Renal pelvis (tissue), 4 donors: ENCODE measurements around the gene FAM193A. TPM values are rescaled to one million over a fixed set of nuclear protein-coding genes. Genes with fewer than 3 reads are reported as not detected.
"Not testable (repeated sequence)": the region's sequence is repeated elsewhere in the genome, so short reads cannot be mapped to it uniquely, and the experiment has no call there.

Experiments used
- DNase-seq: peaks from one replicate; pipeline ENCODE4 v3.0.0-alpha.2; 2013
- polyA plus RNA-seq, 3 donors: library from polyadenylated mRNA; unstranded; fragments of 120-200 nt; gene quantifications; one replicate each; pipeline ENCODE4 v1.2.1, GENCODE V29; 2013; ENCODE audit not compliant: insufficient read length in 3 of 3

Gene FAM193A
- polyA plus RNA-seq, 3 donors = 28.7 to 30.5 (median 28.9) TPM

DNA sequence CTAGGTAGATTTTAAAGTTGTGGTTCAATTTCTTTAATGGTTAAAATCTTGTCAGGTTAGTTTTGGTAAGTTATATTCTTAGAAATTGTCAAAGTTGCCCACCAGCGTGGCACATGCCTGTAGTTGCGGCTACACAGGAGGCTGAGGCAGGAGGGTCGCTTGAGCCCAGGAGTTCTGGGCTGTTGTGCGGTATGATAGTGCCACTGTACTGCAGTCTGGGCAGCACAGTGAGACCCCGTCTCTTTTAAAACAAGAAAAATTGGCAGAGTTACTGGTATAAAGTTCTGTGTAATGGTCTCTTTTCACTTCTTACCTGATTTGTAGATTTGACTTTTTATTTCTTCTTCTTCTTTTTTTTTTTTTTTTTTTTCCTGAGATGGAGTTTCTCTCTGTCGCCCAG is 64.4 kb downstream of the FAM193A start:
- DNase-seq = no peak

DNA sequence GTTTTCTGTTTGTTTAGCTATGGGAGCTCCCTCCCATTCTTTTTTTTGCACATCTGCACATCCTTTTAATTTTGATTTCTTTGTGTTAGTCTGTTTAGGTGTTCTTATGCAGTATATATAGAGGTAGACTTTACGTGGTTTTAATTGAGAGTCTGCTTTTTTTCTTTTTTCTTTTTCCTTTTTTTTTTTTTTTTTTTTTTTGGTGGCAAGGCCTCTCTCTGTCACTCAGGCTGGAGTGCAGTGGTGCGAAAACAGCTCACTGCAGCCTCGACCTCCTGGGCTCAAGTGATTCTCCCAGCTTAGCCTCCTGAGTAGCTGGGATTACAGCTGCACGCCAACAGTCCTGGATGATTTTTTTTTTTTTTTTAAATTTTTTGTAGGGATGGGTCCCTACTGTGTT is 68.2 kb downstream of the FAM193A start:
- no peak for DNase-seq

DNA sequence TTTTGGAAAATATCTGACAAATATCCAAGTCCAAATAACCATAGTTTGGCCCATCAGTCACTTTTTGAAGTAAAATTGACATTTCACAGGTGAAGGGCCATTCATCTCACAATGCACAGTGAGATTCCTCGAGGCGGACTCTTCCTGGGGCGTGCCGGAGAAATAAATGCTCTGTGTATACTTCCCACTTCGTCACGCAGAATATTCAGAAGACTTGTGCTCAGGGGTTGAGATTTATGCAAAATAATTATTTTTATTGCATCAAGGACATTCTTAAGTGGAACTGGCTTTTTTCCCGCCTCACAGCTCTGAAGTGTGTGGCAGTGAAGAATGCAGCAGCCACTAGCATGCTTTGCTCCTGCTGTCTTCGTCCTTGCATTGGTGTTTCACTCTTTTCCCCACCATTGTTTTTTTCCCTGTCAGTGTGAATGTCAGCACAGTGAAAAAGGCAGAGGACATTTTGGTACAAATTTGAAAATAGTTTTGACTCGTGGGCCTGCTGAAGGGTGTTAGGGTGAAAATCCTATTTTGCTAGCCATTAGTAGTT is 70.6 kb downstream of the FAM193A start:
- no peak for DNase-seq

DNA sequence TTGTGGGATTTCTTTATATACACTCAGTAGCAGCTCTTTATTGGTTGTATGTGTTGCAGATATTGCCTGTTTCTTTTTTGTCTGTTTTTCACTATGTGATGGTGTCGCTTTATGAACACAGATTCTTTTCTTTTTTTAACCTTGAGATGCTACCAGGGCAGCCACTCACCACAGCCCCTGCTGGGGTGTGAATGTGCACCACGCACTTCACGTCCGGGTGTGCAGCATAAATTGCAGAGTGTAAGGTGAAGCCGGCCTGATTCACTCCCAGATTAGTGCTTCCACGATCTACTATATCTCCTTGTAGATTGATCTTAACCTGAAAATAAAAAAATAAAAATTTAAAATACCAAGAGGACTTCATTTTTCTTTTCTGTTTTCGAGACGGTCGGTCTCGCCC is 71.4 kb downstream of the FAM193A start:
- no peak for DNase-seq

DNA sequence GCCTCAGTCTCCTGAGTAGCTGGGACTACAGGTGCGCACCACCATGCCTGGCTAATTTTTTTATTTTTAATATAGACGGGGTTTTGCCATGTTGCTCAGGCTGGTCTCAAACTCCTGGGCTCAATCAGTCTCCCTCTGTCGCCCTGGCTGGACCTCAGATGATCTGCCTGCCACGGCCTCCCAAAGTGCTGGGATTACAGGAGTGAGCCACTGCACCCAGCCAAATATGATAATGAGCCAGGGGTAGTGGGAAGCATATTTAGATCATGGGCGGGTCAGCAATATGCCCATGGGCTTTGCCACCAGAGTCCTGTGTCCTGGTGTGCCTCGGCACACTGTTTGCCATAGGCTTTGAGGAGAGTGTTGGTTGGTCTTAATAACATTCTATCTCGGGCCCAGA is 71.8 kb downstream of the FAM193A start:
- no peak for DNase-seq

DNA sequence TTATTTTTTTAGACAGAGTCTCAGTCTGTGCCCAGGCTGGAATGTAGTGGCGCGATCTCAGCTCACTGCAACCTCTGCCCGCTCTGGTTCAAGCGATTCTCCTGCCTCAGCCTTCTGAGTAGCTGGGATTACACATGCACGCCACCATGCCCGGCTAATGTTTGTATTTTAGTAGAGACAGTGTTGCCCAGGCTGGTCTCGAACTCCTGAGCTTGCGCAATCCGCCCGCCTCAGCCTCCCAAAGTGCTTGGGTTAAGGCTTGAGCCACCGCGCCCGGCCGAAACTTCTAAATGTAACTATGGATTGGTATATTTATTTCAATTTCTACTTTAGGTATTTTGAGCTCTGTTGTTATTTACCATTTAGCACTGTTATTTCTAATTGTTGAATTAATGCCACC is 79.4 kb downstream of the FAM193A start:
- DNase-seq = no peak

DNA sequence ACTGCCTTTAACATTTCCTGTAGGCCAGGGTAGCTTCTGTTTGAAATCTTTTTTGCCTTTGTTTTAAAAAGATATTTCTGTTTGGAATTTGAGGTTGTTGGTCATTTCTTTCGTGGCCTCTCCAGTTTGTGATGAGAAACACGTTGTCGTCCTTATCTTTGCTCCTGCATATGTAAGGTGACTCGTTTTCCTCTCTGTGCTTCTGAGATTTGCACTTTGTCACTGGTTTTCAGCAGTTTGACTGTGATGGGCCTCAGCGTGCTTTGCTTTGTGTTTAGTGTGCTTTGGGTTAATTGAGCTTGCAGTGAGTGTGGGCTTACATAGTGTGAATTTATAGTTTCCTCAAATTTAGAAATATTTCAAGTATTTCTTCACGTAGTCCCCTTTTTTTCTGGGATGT is 81.5 kb downstream of the FAM193A start:
- DNase-seq = no peak

DNA sequence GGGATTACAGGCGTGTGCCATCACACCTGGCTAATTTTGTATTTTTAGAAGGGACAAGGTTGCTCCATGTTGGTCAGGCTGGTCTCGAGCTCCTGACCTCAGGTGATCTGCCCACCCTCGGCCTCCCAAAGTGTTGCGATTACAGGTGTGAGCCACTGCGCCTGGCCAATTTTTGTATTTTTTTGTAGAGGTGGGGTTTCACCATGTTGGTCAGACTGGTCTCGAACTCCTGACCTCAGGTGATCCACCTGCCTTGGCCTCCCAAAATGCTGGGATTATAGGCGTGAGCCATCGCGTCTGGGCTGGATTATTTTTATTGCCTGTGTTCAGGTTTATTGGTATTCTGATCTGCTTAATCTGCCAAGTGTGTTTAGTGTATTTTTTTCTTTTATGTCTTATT is 82.3 kb downstream of the FAM193A start:
- DNase-seq = not testable (repeated sequence)

DNA sequence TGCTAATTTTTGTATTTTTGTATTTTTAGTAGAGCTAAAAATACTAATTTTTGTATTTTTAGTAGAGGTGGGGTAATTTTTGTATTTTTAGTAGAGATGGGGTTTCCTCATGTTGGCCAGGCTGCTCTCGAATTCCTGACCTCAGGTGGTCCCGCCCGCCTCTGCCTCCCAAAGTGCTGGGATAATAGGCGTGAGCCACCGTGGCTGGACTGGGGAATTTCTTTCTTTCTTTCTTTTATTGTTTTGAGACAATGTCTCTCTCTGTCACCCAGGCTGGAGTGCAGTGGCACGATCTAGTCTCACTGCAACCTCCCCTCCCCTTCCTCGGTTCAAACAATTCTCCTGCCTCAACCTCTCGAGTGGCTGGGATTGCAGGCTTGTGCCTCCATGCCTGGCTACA is 83.0 kb downstream of the FAM193A start:
- DNase-seq = no peak

DNA sequence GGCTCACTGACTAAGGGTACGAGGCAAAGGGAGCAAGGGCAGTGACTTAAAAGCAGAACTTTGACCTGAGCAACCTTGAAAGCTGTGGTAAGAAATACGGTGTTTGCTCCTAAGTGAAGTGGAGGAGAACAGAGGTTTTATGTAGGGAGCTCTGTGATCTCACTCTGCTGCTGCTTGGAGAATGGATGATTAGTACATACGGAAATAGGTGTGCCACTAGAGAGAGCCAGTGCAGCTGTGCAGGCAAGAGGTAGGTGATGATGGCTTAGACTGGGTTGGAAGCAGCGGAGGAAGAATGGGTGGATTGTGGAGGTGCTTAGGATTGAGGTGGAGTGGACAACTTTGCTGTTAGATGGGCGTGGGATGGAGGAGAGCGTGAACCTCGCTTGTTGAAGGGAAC is 85.0 kb downstream of the FAM193A start:
- DNase-seq = no peak

DNA sequence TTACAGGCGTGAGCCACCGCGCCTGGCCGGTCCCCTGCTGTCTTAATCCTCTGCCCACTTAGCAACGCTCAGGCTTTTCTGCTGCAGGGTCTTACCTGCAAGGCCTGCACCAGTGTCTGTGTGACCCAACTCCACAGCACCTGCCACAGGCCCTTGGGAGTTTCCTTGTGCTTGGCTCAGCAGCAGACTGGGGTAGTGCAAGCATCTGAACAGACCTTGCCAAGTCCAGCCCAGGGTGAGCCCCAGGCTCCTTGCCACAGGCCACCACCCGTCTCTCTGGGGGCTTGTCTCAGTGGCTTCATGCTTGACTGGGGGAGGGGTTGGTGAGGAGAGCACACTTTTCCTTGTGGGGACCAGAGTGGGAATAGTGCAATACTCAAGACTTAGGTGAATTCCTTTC is 87.0 kb downstream of the FAM193A start:
- no peak for DNase-seq

DNA sequence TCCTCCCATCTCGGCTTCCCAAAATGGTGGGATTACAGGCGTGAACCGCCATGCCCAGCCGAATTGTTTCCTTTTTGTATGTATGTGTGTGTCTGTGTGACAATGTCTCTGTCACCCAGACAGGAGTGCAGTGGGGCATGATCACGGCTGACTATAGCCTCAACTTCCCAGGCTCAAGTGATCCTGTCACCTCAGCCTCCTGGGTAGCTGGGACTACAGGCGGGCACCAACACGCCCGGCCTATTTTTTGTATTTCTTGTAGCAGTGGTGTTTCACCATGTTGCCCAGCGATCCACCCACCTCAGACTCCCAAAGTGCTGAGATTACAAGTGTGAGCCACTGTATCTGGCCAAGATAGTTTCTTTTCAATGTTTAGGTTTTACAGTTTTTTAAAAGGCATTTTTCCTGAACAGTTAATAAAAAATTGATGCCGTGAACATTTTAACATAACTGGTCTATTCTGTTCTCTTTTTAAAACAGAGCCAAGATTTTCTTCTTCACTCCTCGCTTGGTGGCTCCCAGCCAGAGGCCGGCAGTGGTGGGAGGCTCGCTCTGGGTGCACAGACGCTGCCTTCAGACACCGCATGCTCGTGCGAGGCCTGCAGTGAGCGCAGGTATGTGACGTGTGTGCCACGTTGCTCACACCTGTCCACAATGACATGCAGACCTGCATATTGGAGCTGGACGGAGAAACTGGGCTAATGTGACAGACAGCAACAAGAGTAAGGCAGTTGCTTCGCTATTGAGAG is 88.5 kb downstream of the FAM193A start:
- DNase-seq = no peak

DNA sequence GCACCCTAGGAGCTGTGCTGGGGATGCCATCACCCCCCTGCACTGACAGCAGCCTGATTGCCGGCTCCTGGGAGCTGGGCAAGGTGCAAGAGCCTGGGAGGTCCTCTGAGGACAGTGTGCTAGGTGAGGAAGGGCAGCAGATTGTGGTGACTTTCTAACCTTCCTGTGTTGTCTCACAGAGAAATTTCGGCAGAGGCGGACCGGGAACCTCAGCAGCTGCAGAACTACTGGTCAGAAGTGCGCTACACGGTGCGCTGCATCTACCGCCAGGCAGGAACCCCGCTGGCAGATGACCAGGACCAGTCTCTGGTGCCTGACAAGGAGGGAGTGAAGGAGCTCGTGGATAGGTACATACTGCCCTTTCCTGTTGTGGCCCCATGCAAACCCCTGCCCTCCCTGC is 89.8 kb downstream of the FAM193A start:
- no peak for DNase-seq

DNA sequence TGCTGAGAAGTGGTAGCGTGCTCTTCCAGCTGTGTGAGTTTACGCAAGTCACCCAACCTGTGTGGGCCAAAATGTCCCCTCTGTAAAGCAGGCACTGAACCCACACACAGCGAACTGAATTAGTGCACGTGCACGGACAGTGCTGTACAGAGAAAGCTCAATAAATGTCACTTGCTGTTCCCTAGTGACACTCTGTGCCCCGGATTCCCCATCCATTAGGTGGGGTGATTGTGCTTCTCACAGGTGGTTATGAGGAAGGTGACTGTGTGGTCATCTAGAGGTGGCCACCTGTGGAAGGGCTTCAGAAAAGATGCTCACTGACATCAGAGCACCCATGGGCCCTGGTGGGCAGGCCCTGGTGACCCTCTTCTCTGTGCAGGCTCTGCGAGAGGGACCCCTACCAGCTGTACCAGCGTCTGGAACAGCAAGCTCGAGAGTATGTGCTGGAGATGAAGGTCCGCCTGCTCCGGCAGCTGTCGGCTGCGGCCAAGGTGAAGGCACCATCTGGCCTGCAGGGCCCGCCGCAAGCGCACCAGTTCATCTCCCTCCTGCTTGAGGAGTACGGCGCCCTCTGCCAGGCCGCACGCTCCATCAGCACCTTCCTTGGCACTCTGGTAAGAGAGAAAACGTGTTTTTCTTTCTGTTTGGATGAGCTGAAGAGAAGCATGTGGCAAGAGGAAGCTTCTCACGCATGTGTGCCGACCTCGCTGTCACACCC is 94.3 kb downstream of the FAM193A start:
- no peak for DNase-seq

DNA sequence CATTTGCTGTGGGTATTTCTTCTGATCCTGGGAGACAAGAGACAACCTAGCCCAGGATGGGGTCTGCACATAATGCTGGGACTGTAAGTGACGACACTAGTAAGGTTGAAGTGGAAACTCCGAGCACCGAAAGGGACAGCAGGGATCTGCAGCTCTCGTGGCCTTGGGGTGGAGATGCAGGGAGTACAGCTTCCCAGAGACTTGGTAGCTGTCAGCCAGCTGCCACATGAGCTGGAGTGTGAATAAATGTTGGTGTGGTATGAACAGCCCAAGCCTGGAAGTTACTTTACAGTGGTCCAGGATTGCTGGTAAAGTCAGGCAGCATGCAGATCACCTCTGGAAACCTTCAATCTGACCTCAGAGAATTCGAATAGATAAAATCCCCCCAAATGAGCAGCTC is 97.6 kb downstream of the FAM193A start:
- no peak for DNase-seq

DNA sequence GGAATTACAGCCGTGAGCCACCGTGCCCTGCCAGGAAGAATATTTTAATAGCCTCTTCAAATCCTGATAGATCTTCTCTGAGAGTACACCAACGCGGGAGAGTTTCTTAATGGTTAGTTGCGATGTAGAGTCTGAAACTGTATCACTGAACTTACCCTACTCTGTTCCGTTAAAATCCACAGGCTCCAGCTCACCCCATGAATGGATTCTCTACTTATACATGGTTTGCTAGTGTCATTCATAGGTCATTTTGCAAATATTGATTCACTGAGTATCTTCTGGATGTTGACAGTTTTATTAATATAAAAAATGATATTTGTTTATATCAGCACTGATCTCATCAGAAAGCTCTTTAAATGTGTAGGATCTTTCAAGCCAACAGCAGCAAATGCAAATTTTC is 99.9 kb downstream of the FAM193A start:
- no peak for DNase-seq

DNA sequence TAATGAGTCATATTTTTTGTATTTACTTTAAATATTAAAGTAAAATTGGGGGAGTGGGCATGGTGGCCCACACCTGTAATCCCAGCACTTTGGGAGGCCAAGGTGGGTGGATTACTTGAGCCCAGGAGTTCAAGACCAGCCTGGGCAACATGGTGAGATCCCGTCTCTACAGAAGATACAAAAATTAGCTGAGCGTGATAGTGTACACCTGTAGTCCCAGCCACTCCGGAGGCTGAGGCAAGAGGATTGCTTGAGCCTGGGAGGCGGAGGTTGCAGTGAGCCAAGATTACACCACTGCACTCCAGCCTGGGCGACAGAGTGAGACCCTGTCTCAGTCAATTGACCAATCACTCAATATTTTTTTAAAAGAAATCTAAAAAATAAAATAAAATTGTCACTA is 100.5 kb downstream of the FAM193A start:
- DNase-seq = not testable (repeated sequence)

DNA sequence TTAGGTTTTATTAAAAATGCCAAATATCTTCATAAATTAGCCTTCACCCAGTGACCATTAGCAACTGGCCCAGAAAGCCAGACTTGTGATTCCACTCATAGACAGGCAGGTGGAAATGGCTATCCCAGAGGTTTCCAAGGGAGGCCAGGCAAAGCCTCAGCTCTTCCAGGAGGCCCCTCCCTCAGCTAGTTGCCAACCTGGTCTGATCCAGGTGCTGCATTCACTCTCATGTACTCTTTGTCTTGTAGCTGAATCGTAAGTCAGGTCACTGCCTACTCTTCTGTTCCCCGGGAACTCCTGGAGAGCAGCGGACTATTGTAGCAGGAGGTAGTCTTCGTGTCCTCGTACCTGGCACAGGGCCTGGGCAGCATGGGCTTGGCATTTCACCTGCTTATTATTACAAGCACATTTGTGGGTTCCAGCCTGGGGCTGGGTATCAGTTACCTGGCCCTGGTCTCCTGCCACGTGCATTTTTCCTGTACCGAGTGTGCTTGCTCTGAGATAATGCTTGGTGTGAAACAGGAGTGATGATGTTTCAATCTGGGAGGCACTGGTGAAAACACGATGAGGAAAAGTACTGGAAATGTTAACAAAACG is 101.6 kb downstream of the FAM193A start:
- no peak for DNase-seq

DNA sequence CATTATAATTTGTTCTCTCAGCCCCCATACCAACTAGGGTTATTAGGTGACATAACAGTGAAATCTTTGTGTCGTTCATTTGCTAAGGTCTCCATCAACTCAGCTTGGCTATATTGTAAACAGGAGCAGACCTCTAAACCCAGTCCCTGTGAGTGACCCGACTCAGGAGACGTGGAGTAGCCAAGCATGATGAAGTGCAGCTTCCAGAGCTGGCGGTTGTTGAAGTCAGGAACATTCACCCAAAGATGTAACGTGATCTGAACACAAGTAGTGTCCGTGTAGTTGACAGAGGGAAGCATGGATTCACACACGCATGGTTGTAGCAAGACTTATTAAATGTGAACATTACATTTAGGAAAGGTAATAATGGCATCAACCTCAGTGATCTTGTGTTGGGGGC is 102.3 kb downstream of the FAM193A start:
- DNase-seq = no peak

DNA sequence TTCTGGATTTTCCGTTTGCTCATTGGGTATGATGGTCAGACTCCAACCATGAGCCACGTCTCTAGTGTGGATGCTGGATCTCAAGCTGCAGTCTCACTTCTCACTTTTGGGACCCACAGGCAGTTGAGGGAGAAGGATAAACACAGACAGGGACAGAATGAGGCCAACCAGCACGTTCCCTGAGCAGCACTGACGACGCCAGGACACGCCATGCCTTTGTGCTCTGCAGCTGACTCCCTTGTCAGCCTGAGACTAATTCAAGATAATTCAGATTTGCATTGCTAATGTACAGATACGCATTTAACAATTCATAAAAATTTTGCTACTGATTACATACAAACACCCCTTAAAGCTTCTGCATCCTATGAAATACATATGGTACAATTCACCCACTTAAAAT is 106.5 kb downstream of the FAM193A start:
- DNase-seq = no peak

DNA sequence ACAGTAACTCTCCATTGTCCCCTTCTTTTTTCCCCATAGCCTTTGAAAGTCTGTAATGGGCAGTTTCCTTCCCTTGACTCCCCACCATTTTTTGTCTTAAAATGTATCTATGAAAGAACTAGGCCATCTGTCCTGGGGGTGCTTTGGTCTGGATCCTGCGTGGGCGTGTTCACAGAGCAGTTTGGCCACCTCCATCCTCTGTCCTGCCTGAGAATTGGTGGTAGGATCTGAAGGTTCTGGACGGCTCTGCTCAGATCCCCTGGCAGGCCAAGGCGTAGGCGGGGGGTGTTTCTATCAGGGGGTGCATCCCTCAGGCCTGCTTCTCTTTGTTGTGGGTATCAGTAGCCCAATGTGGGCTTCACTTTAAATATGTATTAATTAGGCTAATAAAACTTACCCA is 107.1 kb downstream of the FAM193A start:
- no peak for DNase-seq

DNA sequence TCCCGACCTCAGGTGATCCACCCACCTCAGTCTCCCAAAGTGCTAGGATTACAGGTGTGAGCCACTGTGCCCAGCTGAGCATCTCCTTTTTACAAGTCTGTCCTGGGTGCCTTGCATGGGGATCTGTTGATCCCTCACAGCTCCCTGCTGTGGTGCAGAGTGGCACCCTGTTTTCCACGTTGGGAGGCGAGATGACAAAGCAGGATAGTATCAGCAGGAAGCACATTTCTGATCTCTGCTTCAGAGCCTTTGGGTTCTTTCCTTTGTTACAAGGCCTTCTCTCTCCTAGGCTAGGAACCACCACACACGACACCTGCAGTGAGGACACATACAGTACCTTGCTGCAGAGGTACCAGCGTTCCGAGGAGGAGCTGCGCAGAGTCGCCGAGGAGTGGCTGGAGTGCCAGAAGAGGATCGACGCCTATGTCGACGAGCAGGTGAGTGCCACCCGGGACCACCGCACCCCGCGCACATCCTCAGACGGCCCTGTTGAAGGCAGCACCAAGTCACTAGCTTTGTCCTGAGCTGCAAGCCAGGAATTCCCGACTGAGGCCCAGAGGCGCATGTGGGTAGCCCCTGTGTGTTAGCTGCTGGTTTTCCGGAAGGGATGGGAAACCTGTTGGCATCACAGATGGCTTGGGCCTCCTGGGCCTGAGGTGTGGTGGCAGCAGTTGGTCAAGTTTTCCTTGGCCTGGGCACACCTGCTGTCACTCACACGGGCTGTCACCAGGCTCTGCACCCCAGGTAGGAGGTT is 110.1 kb downstream of the FAM193A start:
- no peak for DNase-seq
